Activated effector memory CD4-positive, alpha-beta T cell treated with Interleukin-2 at 50 U/mL for 16 hours (primary cell): Measurements from ENCODE around the gene EYS.

Experiments used
- DNase-seq: peaks from one replicate; pipeline ENCODE4 v3.0.0-alpha.2; 2020

The EYS gene

GRCh38 chr6:64415926-64416325 is 1291.1 kb downstream of the EYS start:
- no peak for DNase-seq

- no peak for DNase-seq
Observed at GRCh38 chr6:64411226-64411625, 1295.8 kb downstream of the EYS start.

GRCh38 chr6:64409948-64410347 is 1297.1 kb downstream of the EYS start:
- no peak for DNase-seq

- DNase-seq: no peak
Observed at GRCh38 chr6:64404396-64404795, 1302.6 kb downstream of the EYS start.

- DNase-seq: no peak
Observed at GRCh38 chr6:64383277-64383676, 1323.7 kb downstream of the EYS start.

- no peak for DNase-seq
Observed at GRCh38 chr6:64376394-64376793, 1330.6 kb downstream of the EYS start.

- no peak for DNase-seq
Observed at GRCh38 chr6:64357430-64357829, 1349.6 kb downstream of the EYS start.

- DNase-seq: no peak
Observed at GRCh38 chr6:64347411-64347810, 1359.6 kb downstream of the EYS start.

GRCh38 chr6:64335195-64335594 is 1371.8 kb downstream of the EYS start:
- DNase-seq: no peak

GRCh38 chr6:64334636-64335035 is 1372.4 kb downstream of the EYS start:
- no peak for DNase-seq

- DNase-seq: no peak
Observed at GRCh38 chr6:64330694-64331307, 1376.2 kb downstream of the EYS start.

GRCh38 chr6:64326939-64327338 is 1380.1 kb downstream of the EYS start:
- DNase-seq: no peak

- no peak for DNase-seq
Observed at GRCh38 chr6:64325093-64325492, 1381.9 kb downstream of the EYS start.

GRCh38 chr6:64310214-64310613 is 1396.8 kb downstream of the EYS start:
- DNase-seq: no peak

GRCh38 chr6:64301307-64302236 is 1405.5 kb downstream of the EYS start:
- no peak for DNase-seq

GRCh38 chr6:64299176-64299575 is 1407.8 kb downstream of the EYS start:
- DNase-seq: no peak

GRCh38 chr6:64294034-64294433 is 1413.0 kb downstream of the EYS start:
- no peak for DNase-seq

- no peak for DNase-seq
Observed at GRCh38 chr6:64293298-64293697, 1413.7 kb downstream of the EYS start.

- no peak for DNase-seq
Observed at GRCh38 chr6:64290867-64291266, 1416.2 kb downstream of the EYS start.

- no peak for DNase-seq
Observed at GRCh38 chr6:64289931-64290330, 1417.1 kb downstream of the EYS start.

GRCh38 chr6:64288351-64288750 is 1418.7 kb downstream of the EYS start:
- no peak for DNase-seq

- DNase-seq: no peak
Observed at GRCh38 chr6:64281167-64281566, 1425.9 kb downstream of the EYS start.

- DNase-seq: no peak
Observed at GRCh38 chr6:64280569-64280968, 1426.5 kb downstream of the EYS start.

GRCh38 chr6:64270083-64270482 is 1436.9 kb downstream of the EYS start:
- no peak for DNase-seq
